Psoas muscle (tissue), 8 donors: ENCODE measurements around the gene LPP. TPM values are rescaled to one million over a fixed set of nuclear protein-coding genes. Genes with fewer than 3 reads are reported as not detected.

Experiments
- ATAC-seq, 4 donors: fragments of 200-7000 bp; cut with Tn5 transposase; one replicate each; pipeline ENCODE4 v1.9.1; 2020; ENCODE audit warnings: moderate library complexity in 3 of 4, mild to moderate bottlenecking in 2 of 4
- DNase-seq, 2 donors: peaks; one replicate each; pipeline ENCODE4 v3.0.0-alpha.2; 2020
- H3K27ac ChIP-seq: fragments of 200-600 bp; one replicate; pipeline ENCODE4 v1.8.0; 2022
- H3K27me3 ChIP-seq, 3 donors: fragments of 200-600 bp in 1 of 3; one replicate each; pipeline versions ENCODE4 v1.6.1 to v1.8.0; 2013 to 2022; ENCODE audit warnings: low read length in 2 of 3, mild to moderate bottlenecking in 2 of 3, moderate library complexity in 1 of 3; ENCODE audit not compliant: insufficient read depth in 3 of 3
- H3K36me3 ChIP-seq, 2 donors: fragments of 200-600 bp in 1 of 2; one replicate each; pipeline versions ENCODE4 v1.6.1 to v1.8.0; 2013 to 2022; ENCODE audit warnings: low read depth in 1 of 2, mild to moderate bottlenecking in 1 of 2, moderate library complexity in 1 of 2; ENCODE audit not compliant: insufficient read depth in 1 of 2
- H3K4me1 ChIP-seq: fragments of 200-600 bp; one replicate; pipeline ENCODE4 v1.8.0; 2022
- H3K4me3 ChIP-seq: fragments of 200-600 bp; one replicate; pipeline ENCODE4 v1.8.0; 2022; ENCODE audit warnings: mild to moderate bottlenecking
- H3K9me3 ChIP-seq: fragments of 200-600 bp; one replicate; pipeline ENCODE4 v1.8.0; 2022
- WGBS, 3 donors: extraction: QIAGEN DNeasy Blood & Tissue Kit; methylation state at CpG; one replicate each; pipeline versions ENCODE4 v1.1.6 to v1.1.7; 2013; 5-methylcytosine and 5-hydroxymethylcytosine counted together
- intact Hi-C, 2 donors: fragments of 100-400 bp; cut with DNase I; formaldehyde crosslinking; loops; one replicate each; pipeline versions ENCODE4 v1.11.0 to v1.14.2; 2022
- polyA plus RNA-seq, 3 donors: library from polyadenylated mRNA; stranded (reverse); fragments of 200-250 nt; gene quantifications; one replicate each; pipeline ENCODE4 v1.2.3, GENCODE V29; 2013
- total RNA-seq, 4 donors: library from RNA; stranded (reverse); fragmentation: NEBNext Ultra II Directional in 2 of 4; extraction: Animal tissue kit (Norgen Biotek cat#: 25700) in 2 of 4; gene quantifications; one replicate each; pipeline versions ENCODE4 v1.2.1 to v1.2.4, GENCODE V29; 2021 to 2023
- TF ChIP-seq, protein P1 (sequence below): fragments of 200-600 bp; IDR thresholded peaks from one replicate; pipeline ENCODE4 v1.8.0; 2022; ENCODE audit warnings: antibody characterized with exemption
- donor health status: healthy with polysubstance abuse.
- donor health status: DM: no; HTN: no; CAD: no; lungs with moderate emphysema.
- donor health status: Bipolar disorder and iron deficiency.
- donor health status: healthy.
- donor health status: DM: yes; HTN: yes; CAD: no.
- donor health status: DM: no; HTN: no; CAD: no.
- donor health status: DM: no; HTN: no; CAD: no.
- donor health status: DM: yes; HTN: yes; CAD: no.

Gene LPP
- total and polyA plus RNA-seq, 7 donors = 2.6 to 80.3 (median 42.8) TPM

DNA sequence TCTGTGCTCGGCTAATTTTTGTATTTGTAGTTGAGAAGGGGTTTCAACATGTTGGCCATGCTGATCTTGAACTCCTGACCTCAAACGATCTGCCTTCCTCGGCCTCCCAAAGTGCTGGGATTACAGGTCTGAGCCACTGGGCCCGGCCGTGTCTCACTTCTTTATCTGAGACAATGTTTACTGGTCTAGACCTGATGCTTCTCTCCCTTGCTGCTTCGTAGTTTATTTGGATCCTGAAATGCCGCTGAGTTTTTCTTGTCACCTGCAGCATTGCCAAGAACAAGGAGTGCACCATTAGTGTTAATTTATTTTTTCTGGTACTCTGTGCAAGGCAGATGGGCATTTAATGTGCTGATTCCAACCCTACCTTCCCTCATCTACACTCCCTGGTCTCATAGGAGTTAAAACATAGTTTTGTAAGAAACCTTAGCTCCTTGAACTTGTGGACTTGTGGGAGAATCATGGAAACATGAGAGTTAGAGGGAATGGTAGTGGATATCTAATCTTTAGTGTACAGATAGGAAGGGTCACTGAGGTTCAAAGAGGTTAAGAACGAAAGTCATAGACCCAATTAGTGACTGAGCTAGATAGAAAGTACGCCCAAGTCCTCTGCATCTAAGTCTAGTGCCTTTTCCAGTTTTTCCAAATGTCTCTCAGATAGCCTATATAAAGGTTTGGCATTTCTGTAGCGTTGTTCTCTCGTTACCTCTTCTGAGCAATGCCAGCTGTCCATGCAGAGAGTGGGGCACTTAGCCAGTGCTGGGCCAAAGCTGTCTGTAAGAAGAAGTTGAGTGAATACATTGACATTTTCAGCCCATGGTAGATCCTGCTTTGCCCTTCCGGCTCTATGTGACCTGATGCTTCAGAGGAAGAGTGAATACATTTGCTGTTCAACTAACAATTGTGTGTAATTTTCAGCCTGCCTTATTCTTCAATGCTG lies 244.1 kb downstream of the LPP start:
- H3K4me1 ChIP-seq = peaks cover 33% of the 10 kb centered on the region
- H3K4me3 ChIP-seq = peak overlapping the region; percentile 52
- no peaks in the 10 kb centered on the region for H3K9me3 ChIP-seq
- H3K36me3 ChIP-seq = no peaks in the 10 kb centered on the region
- peak overlapping the region; percentile 73 for H3K27ac ChIP-seq
- DNase-seq (no peak), ATAC-seq (peak; percentile 48 to 74 (median 66))
- TF ChIP-seq, protein P1, sequence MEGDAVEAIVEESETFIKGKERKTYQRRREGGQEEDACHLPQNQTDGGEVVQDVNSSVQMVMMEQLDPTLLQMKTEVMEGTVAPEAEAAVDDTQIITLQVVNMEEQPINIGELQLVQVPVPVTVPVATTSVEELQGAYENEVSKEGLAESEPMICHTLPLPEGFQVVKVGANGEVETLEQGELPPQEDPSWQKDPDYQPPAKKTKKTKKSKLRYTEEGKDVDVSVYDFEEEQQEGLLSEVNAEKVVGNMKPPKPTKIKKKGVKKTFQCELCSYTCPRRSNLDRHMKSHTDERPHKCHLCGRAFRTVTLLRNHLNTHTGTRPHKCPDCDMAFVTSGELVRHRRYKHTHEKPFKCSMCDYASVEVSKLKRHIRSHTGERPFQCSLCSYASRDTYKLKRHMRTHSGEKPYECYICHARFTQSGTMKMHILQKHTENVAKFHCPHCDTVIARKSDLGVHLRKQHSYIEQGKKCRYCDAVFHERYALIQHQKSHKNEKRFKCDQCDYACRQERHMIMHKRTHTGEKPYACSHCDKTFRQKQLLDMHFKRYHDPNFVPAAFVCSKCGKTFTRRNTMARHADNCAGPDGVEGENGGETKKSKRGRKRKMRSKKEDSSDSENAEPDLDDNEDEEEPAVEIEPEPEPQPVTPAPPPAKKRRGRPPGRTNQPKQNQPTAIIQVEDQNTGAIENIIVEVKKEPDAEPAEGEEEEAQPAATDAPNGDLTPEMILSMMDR = no peak
- 48 to 80% (median 49%) methylated on average over 12 of the region's 12 CpGs for WGBS, 3 donors
- no peaks in the 10 kb centered on the region for H3K27me3 ChIP-seq
- intact Hi-C loops = loop anchor here in 1 of 2 donors (1.0 to 5.0 kb wide), 2 partner anchors 12 to 69 kb away; no protein-coding TSS in a partner anchor

DNA sequence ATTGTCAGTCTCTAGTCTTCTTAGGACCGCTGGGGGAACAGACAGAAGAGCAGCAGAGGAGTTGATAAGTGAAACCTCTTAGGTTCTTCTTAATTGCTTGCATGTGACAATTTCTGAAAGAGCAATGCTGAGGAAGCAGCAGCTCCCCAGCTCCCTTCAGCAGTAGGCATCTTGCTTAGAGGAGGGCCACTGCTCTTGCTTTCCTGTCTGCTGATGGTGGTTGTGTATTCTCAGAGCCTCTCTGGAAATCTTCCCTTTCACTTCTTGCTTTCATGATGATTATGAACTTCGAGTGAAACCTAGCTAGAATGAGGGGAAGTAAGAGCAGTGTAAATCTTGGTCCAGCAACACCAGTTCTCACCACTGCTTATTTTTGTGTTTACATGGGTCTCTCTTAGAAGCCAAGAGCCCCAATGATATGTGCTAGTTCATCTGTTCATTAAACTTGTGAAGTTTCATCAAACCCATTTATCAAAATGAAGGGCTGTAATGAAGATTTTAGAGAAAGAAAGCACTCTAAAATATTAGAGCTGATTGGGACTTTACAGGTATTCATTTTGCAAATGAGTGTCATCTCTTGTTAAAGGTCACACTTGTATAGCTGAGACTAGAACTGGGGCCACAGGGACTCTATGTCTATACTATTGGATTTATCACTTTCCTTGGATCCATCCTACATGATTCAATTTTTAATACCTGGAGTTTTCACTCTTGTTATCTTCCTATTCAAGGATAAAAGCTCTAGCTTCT lies 246.7 kb downstream of the LPP start:
- no peak for ATAC-seq
- WGBS, 3 donors = 48 to 67% (median 61%) methylated on average over 2 of the region's 2 CpGs
- intact Hi-C loops = no loop called here

DNA sequence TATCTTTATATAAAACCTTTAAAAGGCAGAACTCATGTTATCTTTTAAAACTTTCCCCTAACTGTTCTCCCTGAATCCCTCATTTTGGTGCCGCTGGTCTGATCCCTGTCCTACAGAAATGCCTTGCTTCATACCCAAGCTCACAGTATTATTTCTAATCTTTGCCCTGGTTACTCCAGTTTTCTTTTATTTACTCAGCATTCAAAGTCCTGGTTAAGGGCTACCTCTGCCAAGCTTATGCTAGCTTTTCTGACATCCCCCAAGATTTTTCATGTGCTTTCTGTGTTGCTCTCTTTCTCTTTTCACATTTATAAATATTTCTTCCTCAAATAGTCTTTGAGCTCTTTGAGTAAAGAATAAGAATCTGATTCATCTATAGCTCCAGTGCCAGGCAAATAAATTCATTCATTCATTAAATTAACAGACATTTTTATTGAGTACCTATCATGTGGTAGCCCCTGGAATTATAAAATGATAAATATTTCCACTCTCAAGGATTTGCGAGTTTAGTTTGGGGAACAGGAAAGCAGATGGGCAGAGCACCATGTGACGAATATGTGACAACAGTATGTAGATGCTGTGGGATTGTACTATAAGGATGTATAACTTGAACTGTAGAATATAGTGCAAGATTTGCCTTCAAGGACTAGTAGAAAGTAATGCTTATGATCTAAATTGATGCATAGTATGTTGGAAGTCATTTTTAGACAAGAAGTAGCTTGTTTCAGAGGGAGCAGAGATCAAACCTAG lies 247.5 kb downstream of the LPP start:
- intact Hi-C loops = no loop called here
- DNase-seq = no peak
- ATAC-seq = no peak
- TF ChIP-seq, protein P1 = no peak
- Histone ChIP-seq H3K4me1 (peaks cover 29% of the 10 kb centered on the region), H3K36me3 (peaks cover 0 to 2% of the 10 kb centered on the region in 2 donors), H3K9me3 (no peaks in the 10 kb centered on the region), H3K27me3 (no peaks in the 10 kb centered on the region), H3K27ac (no peak overlapping the region), H3K4me3 (no peak overlapping the region)
- 65 to 84% (median 82%) methylated on average over 3 of the region's 3 CpGs for WGBS, 3 donors

More for the DNA sequence above, 246.7 kb downstream of the LPP start:
- Histone ChIP-seq H3K27me3 (no peaks in the 10 kb centered on the region), H3K9me3 (no peaks in the 10 kb centered on the region), H3K36me3 (no peaks in the 10 kb centered on the region), H3K27ac (no peak overlapping the region), H3K4me3 (no peak overlapping the region), H3K4me1 (peaks cover 33% of the 10 kb centered on the region)
- no peak for DNase-seq
- TF ChIP-seq, protein P1 = no peak

DNA sequence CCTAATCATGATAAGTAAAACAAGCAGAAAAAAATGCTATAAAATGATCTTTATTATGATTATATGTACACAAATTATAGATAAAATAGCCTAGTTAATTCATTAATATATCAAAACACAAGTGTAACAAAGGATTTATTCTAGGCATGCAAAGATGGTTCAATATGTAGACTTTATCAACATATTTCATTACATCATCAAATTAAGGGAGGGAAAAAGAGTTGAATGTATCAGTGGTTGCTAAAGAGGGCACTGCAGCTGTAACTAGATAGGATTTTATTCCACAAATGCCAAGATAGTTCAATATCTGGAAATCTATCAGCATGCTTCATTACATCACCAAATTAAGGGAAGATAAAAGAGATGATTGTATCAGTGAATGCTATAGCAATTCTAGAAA lies 248.3 kb downstream of the LPP start:
- intact Hi-C loops = no loop called here
- H3K4me3 ChIP-seq = no peak overlapping the region
- TF ChIP-seq, protein P1 = no peak
- DNase-seq = no peak
- no peaks in the 10 kb centered on the region for H3K27me3 ChIP-seq
- no peak overlapping the region for H3K27ac ChIP-seq
- no peak for ATAC-seq
- H3K9me3 ChIP-seq = no peaks in the 10 kb centered on the region
- peaks cover 22% of the 10 kb centered on the region for H3K4me1 ChIP-seq
- peaks cover 0 to 10% of the 10 kb centered on the region in 2 donors for H3K36me3 ChIP-seq
